ENCODE data around the gene NSMCE1. TPM values are rescaled to one million over a fixed set of nuclear protein-coding genes. Genes with fewer than 3 reads are reported as not detected.
"Not testable (repeated sequence)": the region's sequence is repeated elsewhere in the genome, so short reads cannot be mapped to it uniquely, and the experiment has no call there.

NSMCE1 gene
- total RNA-seq, 1 experiment from 2014 or later: 37.0 TPM

GRCh38 chr16:27202923-27203506 lies 65.6 kb downstream of the NSMCE1 start:
- TF ChIP-seq, protein P1, sequence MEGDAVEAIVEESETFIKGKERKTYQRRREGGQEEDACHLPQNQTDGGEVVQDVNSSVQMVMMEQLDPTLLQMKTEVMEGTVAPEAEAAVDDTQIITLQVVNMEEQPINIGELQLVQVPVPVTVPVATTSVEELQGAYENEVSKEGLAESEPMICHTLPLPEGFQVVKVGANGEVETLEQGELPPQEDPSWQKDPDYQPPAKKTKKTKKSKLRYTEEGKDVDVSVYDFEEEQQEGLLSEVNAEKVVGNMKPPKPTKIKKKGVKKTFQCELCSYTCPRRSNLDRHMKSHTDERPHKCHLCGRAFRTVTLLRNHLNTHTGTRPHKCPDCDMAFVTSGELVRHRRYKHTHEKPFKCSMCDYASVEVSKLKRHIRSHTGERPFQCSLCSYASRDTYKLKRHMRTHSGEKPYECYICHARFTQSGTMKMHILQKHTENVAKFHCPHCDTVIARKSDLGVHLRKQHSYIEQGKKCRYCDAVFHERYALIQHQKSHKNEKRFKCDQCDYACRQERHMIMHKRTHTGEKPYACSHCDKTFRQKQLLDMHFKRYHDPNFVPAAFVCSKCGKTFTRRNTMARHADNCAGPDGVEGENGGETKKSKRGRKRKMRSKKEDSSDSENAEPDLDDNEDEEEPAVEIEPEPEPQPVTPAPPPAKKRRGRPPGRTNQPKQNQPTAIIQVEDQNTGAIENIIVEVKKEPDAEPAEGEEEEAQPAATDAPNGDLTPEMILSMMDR (IDR thresholded peaks at IDR 0.05; ENCODE audit: insufficient read depth in 1 of 2, low read depth in 1 of 2, low read length in 1 of 2, severe bottlenecking in 1 of 2, unreplicated experiment in 1 of 2): no peak
- H3K27me3 ChIP-seq (replicated peaks; ENCODE audit: control insufficient read depth, insufficient read depth, low read length): no peaks in the 10 kb centered on the region
- H3K36me3 ChIP-seq (ENCODE audit: control insufficient read depth, insufficient read depth, low read length): no peaks in the 10 kb centered on the region
- H3K4me1 ChIP-seq: peaks cover 12% of the 10 kb centered on the region; the same call in 1 of the 2 replicates
- Mint-ChIP-seq H3K9me3 (ENCODE audit: unreplicated experiment) (no peaks in the 10 kb centered on the region), H3K4me1 (ENCODE audit: low read depth, unreplicated experiment) (no peaks in the 10 kb centered on the region), H3K27ac (ENCODE audit: unreplicated experiment) (peak overlapping the region; percentile 96), H3K4me3 (ENCODE audit: unreplicated experiment) (peak overlapping the region; percentile 86), H3K27me3 (ENCODE audit: insufficient read depth, unreplicated experiment) (no peaks in the 10 kb centered on the region), H3K36me3 (ENCODE audit: insufficient read depth, unreplicated experiment) (peaks cover 10% of the 10 kb centered on the region)
- ChIA-PET CTCF (interaction anchor here (0.6 to 1.4 kb wide), 8 partner anchors 22 to 259 kb away, joined by 3 to 13 read pairs (median 4); no protein-coding TSS in a partner anchor), POLR2A (interaction anchor here (0.7 to 1.0 kb wide), 4 partner anchors 11 to 65 kb away, joined by 3 to 6 read pairs (median 4); partner anchors contain the start of gene NSMCE1)
- no peaks in the 10 kb centered on the region for H3K9me3 ChIP-seq
- BruUV-seq (replicated peaks): TSS peak; percentile 85
- peak overlapping the region; percentile 81 for H3K4me3 ChIP-seq (ENCODE audit: low read depth, low read length)
- intact Hi-C loops (cut with micrococcal nuclease; ENCODE audit: unreplicated experiment): no loop called here
- peak; percentile 91 to 93 for DNase-seq

DNA sequence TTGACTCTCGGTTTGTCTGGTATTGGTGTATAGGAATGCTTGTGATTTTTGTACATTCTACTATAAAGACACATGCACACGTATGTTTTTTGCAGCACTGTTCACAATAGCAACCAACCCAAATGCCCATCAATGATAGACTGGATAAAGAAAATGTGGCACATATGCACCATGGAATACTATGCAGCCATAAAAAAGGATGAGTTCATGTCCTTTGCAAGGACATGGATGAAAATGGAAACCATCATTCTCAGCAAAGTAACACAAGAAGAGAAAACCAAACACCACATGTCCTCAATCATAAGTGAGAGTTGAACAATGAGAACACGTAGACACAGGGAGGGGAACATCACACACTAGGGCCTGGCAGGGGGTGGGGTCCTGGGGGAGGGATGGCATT lies 67.7 kb downstream of the NSMCE1 start:
- H3K27me3 ChIP-seq (replicated peaks; ENCODE audit: control insufficient read depth, insufficient read depth, low read length); H3K27me3 Mint-ChIP-seq (ENCODE audit: insufficient read depth, unreplicated experiment); H3K4me3 ChIP-seq (ENCODE audit: low read depth, low read length); H3K4me1 Mint-ChIP-seq (ENCODE audit: low read depth, unreplicated experiment); H3K9me3 Mint-ChIP-seq (ENCODE audit: unreplicated experiment); intact Hi-C loops (cut with micrococcal nuclease; ENCODE audit: unreplicated experiment); DNase-seq; CTCF ChIA-PET; BruUV-seq (replicated peaks); H3K27ac Mint-ChIP-seq (ENCODE audit: unreplicated experiment); H3K36me3 ChIP-seq (ENCODE audit: control insufficient read depth, insufficient read depth, low read length); POLR2A ChIA-PET; H3K9me3 ChIP-seq; H3K4me3 Mint-ChIP-seq (ENCODE audit: unreplicated experiment): not testable (repeated sequence)
- peaks cover 10% of the 10 kb centered on the region for H3K36me3 Mint-ChIP-seq (ENCODE audit: insufficient read depth, unreplicated experiment)
- peaks cover 14% of the 10 kb centered on the region; the same call in 1 of the 2 replicates for H3K4me1 ChIP-seq

DNA sequence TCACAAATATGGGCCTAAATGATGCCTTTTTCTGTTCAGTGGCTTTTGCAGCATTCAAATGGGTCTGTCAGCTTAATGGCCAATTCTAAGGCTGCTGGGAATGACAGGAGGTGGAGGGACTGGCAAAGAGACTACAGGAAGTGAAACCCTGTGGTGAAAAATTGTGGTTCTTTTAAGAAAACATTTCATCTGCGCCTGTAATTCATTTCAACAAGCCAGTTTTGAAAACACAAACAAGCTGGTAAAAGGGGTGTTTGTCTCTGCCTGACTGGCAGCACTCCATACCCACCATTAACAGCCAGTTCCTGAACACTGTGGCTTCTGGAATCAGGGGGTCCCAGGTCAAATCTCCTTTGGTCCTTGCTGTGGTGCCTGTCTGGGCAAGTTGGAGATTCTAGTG lies 68.8 kb downstream of the NSMCE1 start:
- Histone ChIP-seq H3K9me3 (no peaks in the 10 kb centered on the region), H3K36me3 (ENCODE audit: control insufficient read depth, insufficient read depth, low read length) (no peaks in the 10 kb centered on the region), H3K27me3 (replicated peaks; ENCODE audit: control insufficient read depth, insufficient read depth, low read length) (no peaks in the 10 kb centered on the region), H3K4me3 (ENCODE audit: low read depth, low read length) (no peak overlapping the region), H3K4me1 (0 out of 2 replicates have a peak, but pooled peaks cover 13% of the 10 kb centered on the region)
- no peak overlapping the region for H3K4me3 Mint-ChIP-seq (ENCODE audit: unreplicated experiment)
- peaks cover 10% of the 10 kb centered on the region for H3K36me3 Mint-ChIP-seq (ENCODE audit: insufficient read depth, unreplicated experiment)
- H3K27ac Mint-ChIP-seq (ENCODE audit: unreplicated experiment): no peak overlapping the region
- ChIA-PET CTCF (no interaction called here), POLR2A (no interaction called here)
- H3K4me1 Mint-ChIP-seq (ENCODE audit: low read depth, unreplicated experiment): no peaks in the 10 kb centered on the region
- no peak for DNase-seq
- H3K27me3 Mint-ChIP-seq (ENCODE audit: insufficient read depth, unreplicated experiment): peaks cover 3% of the 10 kb centered on the region
- no TSS peak for BruUV-seq (replicated peaks)
- TF ChIP-seq, protein P1 (IDR thresholded peaks at IDR 0.05; ENCODE audit: insufficient read depth in 1 of 2, low read depth in 1 of 2, low read length in 1 of 2, severe bottlenecking in 1 of 2, unreplicated experiment in 1 of 2): no peak
- intact Hi-C loops (cut with micrococcal nuclease; ENCODE audit: unreplicated experiment): no loop called here
- H3K9me3 Mint-ChIP-seq (ENCODE audit: unreplicated experiment): no peaks in the 10 kb centered on the region

Measured in Caco-2 (cell line).